Urinary bladder (tissue), 4 donors: ENCODE measurements around the gene ABLIM2. TPM values are rescaled to one million over a fixed set of nuclear protein-coding genes. Genes with fewer than 3 reads are reported as not detected.

Source experiments
- DNase-seq: peaks from one replicate; pipeline ENCODE4 v3.0.0-alpha.2; 2015; ENCODE audit errors: extremely low spot score
- H3K27ac ChIP-seq: one replicate; pipeline ENCODE4 v1.5.1; 2013; ENCODE audit warnings: low read depth, mild to moderate bottlenecking, moderate library complexity
- H3K36me3 ChIP-seq: one replicate; pipeline ENCODE4 v1.6.1; 2013; ENCODE audit warnings: mild to moderate bottlenecking, moderate library complexity; ENCODE audit not compliant: insufficient read depth
- H3K4me1 ChIP-seq: one replicate; pipeline ENCODE4 v1.6.1; 2013; ENCODE audit warnings: mild to moderate bottlenecking, moderate library complexity; ENCODE audit not compliant: insufficient read depth
- H3K4me3 ChIP-seq: one replicate; pipeline ENCODE4 v1.5.1; 2013; ENCODE audit warnings: low read depth, low read length
- WGBS: extraction: QIAGEN DNeasy Blood & Tissue Kit; methylation state at CpG from one replicate; pipeline ENCODE4 v1.1.7; 2013; 5-methylcytosine and 5-hydroxymethylcytosine counted together
- polyA plus RNA-seq: library from polyadenylated mRNA; stranded (reverse); fragments of 200-250 nt; gene quantifications from one replicate; pipeline ENCODE4 v1.2.3, GENCODE V29; 2013
- total RNA-seq: library from RNA; depleted of rRNA; stranded (reverse); fragments of >200 nt; gene quantifications from one replicate; pipeline ENCODE4 v1.2.3, GENCODE V29; 2014
- donor health status: healthy with polysubstance abuse.
- donor health status: healthy.

The ABLIM2 gene
- total and polyA plus RNA-seq, 2 donors, result 1.1 to 5.9 TPM

DNA sequence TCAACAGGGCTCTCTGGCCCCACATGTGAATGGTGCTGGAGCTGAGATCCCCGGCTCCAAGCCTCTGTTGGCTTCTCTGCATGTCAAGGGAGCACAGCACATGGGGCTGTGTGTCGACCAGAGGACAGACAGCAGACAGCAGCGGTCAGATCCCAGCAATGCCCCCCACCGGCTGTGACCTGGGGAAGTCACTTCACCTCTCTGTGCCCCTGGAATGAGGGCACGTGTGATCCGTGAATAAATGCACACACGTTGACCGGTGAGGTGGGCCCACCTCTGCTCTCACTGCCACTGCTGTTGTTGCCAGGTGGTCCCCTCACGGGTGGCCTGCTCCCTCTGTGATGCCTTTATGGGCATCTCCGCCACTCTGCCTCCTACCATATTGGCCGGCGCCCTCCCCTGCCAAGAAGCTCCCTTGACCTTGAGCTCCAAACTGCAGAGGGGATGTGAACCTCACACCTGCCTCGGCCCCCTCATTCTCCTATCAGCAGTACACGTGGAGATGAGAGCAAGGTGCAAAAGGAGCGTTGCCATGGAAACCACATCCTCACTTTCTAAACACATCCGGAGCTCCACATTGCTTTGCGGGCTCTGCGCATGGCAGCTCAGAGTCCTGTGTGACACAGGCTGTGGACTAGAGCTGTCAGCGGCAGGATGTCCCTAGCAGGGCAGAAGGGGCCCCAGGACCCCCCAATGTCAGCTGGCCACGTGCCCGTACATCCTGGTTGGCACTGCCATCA, 75.4 kb downstream of the ABLIM2 start:
- Histone ChIP-seq H3K36me3 (no peaks in the 10 kb centered on the region), H3K4me3 (no peak overlapping the region), H3K27ac (no peak overlapping the region), H3K4me1 (no peaks in the 10 kb centered on the region)
- WGBS, result 80% methylated on average over 21 of the region's 21 CpGs
- DNase-seq, result no peak

- no peak overlapping the region for H3K4me3 ChIP-seq
- H3K27ac ChIP-seq, result no peak overlapping the region
- no peaks in the 10 kb centered on the region for H3K36me3 ChIP-seq
- WGBS, result 62% methylated on average over 10 of the region's 10 CpGs
- DNase-seq, result no peak
- H3K4me1 ChIP-seq, result no peaks in the 10 kb centered on the region
Observed at GRCh38 chr4:8082517-8083055, 76.0 kb downstream of the ABLIM2 start.

DNA sequence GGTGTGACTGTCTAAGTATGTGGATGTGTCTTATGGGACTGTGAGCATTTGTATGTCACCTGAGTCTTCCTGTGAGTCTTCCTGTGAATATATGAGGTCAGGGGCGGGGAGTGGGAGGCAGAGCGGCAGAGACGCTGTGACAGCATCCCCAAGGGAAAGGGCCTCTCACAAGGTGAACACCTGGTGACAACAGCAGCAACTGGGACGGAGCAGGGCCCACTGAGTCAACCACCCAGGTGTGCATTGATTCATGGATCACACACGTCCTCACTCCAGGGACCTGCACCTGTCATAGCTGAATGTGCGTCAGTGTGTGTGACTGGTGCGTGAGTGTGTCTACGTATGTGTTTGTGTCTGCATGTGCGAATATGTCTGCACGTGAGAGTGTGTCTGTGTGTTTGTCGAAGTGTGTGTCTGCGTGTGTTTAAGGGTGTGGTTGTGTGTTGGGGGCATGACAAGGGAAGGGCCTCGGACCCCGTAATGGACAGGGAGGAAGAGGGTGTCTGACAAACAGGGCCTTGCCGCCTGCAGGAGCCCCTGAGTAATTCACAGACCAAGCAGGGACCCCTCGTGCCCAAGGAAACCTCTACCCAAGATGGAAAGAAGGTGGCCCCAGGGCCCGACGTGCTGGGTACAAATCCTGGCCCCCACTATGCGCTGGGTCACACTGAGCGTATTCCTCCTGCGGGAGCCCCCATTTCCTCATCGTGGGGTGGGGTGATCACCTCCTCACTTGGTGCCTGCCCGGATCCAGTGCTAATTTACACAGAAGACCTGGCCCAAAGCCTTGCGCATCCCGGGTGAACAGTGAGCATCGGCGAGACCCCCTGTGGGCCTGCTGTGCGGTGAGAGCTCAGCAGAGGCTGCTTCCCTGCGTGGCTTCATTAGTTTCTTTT, 76.7 kb downstream of the ABLIM2 start:
- Histone ChIP-seq H3K4me1 (no peaks in the 10 kb centered on the region), H3K36me3 (no peaks in the 10 kb centered on the region), H3K4me3 (no peak overlapping the region), H3K27ac (no peak overlapping the region)
- WGBS, result 87% methylated on average over 29 of the region's 29 CpGs
- no peak for DNase-seq

DNA sequence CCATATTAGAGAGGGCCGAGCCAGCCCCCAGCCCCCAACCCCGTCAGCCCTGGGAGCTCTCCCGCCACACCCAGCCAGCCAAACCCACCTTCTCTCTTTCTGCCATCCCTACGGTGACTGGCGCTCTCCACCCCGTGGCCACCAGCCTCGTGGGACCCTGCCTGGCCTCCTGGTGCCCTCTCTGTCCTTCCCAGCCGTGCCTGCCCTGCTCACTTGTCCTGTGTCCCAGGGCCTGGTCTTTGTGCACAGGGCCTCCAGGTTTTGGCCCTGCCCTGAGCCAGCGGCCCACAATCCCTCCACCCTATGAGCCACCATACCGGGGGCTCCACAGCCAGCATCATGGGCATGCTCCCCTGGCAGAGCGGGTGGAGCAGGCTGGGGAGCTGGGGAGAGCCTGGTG, 77.4 kb downstream of the ABLIM2 start:
- Histone ChIP-seq H3K36me3 (no peaks in the 10 kb centered on the region), H3K4me3 (no peak overlapping the region), H3K4me1 (no peaks in the 10 kb centered on the region), H3K27ac (no peak overlapping the region)
- 94% methylated on average over 11 of the region's 11 CpGs for WGBS
- no peak for DNase-seq

DNA sequence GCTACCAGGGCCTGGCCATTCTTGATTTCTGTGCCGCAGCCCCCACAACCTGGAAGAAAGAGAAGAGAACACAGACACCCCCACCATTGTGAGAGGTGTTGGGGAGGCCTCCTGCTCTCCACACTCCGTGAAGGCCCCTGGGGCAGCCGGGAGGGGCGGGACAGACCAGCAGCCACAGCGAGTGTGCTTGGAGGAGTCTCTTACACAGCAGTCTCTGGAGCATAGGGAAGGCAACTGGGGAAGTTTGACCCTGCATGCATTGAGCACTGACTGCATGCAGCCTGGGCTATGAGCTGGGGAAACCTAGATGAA, 77.9 kb downstream of the ABLIM2 start:
- no peak for DNase-seq
- no peaks in the 10 kb centered on the region for H3K36me3 ChIP-seq
- H3K4me3 ChIP-seq, result no peak overlapping the region
- H3K27ac ChIP-seq, result no peak overlapping the region
- WGBS, result 68% methylated on average over 5 of the region's 5 CpGs
- no peaks in the 10 kb centered on the region for H3K4me1 ChIP-seq

DNA sequence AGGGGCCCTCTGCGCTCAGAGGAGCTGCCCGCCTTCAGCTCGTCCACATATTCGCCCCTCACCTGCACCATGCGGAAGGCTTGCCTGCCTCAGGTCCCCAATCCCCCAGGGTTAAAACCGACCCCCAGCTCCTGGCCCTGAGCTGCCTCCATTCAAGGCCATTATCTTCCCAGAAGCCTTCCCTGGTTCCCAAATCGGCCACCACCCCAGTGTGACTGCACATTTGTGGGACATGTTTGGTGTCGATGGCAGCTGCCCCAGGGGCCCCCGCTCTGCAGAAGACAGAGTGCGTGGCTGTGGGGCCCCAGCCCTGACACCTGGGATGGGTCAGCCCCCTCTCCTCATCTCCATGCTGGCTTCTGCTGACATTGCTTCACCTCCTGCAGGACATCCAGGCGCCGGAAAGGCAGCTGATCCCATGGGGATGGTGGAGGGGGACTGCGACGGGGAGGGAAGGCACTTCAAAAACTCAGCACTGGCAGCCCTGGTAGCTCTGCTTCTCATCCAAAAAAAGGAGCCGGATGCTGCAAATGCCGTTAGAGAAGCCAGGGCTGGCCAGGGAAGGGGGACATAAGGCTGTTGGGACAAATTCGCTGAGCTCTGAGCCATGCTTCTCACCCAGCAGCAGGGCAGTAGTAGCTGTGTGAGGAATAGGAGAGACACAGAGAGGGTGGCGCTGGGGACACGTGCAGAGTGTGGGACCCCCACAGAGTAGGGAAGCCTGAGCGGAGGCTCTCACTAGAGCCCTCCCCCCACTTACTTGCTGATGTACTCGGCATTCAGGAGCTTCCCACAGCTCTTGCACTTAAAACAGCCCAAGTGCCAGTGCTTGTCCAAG, 78.5 kb downstream of the ABLIM2 start:
- DNase-seq, result no peak
- 64% methylated on average over 21 of the region's 21 CpGs for WGBS

DNA sequence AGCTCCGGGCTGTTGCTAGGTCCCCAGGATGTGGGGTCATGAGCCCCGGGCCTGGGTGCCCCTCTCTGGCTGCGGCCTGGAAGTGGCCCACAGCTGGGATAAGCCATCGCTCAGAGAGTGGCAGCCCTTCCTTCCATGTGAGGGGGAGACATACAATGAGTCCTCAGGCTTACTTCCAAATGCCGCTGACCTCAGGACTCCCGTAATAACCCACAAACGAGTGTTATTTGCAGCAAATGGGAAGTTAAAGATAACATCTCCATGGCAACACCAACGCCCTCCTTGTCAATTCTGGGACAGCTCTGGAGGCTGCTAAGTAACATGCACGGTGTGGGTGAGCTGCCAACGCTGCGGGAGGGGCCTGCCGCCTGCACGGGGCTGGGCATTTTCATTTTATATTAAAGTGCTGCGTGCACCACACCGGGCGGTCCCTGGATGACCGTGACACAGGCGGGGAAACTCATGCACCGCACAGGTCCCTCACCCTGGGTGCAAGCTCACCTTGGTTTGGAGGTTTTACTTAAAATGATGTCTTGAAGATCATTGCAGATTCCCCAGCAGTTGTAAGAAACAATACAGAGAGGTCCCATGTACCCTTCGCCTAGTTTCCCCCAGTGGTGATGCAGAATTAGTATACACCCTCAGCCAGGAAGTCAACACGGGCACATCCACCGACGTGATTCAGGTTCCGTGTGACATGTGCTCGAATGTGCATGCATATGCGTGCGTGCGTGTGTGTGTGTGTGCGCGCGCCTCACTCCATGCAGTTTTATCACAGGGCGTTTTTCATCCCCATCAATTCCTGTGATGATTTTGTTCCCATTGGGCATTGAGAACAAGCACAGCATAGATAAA, 79.4 kb downstream of the ABLIM2 start:
- Histone ChIP-seq H3K36me3 (no peaks in the 10 kb centered on the region), H3K27ac (no peak overlapping the region), H3K4me3 (no peak overlapping the region), H3K4me1 (no peaks in the 10 kb centered on the region)
- 46% methylated on average over 32 of the region's 32 CpGs for WGBS
- DNase-seq, result no peak

More for the DNA sequence above, 78.5 kb downstream of the ABLIM2 start:
- no peaks in the 10 kb centered on the region for H3K4me1 ChIP-seq
- no peaks in the 10 kb centered on the region for H3K36me3 ChIP-seq
- H3K4me3 ChIP-seq, result no peak overlapping the region
- H3K27ac ChIP-seq, result no peak overlapping the region

- H3K36me3 ChIP-seq, result no peaks in the 10 kb centered on the region
- WGBS, result 76% methylated on average over 8 of the region's 8 CpGs
- no peak for DNase-seq
Observed at GRCh38 chr4:8078610-8079015, 80.0 kb downstream of the ABLIM2 start.

GRCh38 chr4:8078109-8078494, 80.5 kb downstream of the ABLIM2 start:
- no peak for DNase-seq
- no peaks in the 10 kb centered on the region for H3K36me3 ChIP-seq

More at GRCh38 chr4:8078610-8079015, 80.0 kb downstream of the ABLIM2 start:
- Histone ChIP-seq H3K4me3 (no peak overlapping the region), H3K27ac (no peak overlapping the region), H3K4me1 (no peaks in the 10 kb centered on the region)

GRCh38 chr4:8077181-8078108, 81.2 kb downstream of the ABLIM2 start:
- no peak for DNase-seq
- 90% methylated on average over 23 of the region's 23 CpGs for WGBS
- Histone ChIP-seq H3K27ac (no peak overlapping the region), H3K36me3 (no peaks in the 10 kb centered on the region), H3K4me1 (no peaks in the 10 kb centered on the region), H3K4me3 (no peak overlapping the region)

More at GRCh38 chr4:8078109-8078494, 80.5 kb downstream of the ABLIM2 start:
- no peak overlapping the region for H3K27ac ChIP-seq
- no peaks in the 10 kb centered on the region for H3K4me1 ChIP-seq
- H3K4me3 ChIP-seq, result no peak overlapping the region
- whole genome bisulfite sequencing, result 87% methylated on average over 11 of the region's 11 CpGs

- Histone ChIP-seq H3K4me3 (no peak overlapping the region), H3K4me1 (no peaks in the 10 kb centered on the region), H3K36me3 (no peaks in the 10 kb centered on the region), H3K27ac (no peak overlapping the region)
- no peak for DNase-seq
- WGBS, result 61% methylated on average over 7 of the region's 7 CpGs
Observed at GRCh38 chr4:8076023-8076422, 82.6 kb downstream of the ABLIM2 start.
